ENCODE data around the gene TMEM131L.

TMEM131L gene

GRCh38 chr4:153517159-153517558 lies 51.0 kb downstream of the TMEM131L start:
- Histone ChIP-seq H3K27ac (ENCODE audit: low read depth, low read length) (no peak overlapping the region), H3K36me3 (ENCODE audit: control insufficient read depth, insufficient read depth, low read length) (no peaks in the 10 kb centered on the region), H3K9ac (ENCODE audit: low read length) (no peak overlapping the region), H3K4me1 (ENCODE audit: control insufficient read depth, insufficient read depth, low read length) (peaks cover 2% of the 10 kb centered on the region), H3K27me3 (ENCODE audit: control insufficient read depth, insufficient read depth, low read length) (no peaks in the 10 kb centered on the region), H3K4me3 (ENCODE audit: low read length) (no peak overlapping the region)

DNA sequence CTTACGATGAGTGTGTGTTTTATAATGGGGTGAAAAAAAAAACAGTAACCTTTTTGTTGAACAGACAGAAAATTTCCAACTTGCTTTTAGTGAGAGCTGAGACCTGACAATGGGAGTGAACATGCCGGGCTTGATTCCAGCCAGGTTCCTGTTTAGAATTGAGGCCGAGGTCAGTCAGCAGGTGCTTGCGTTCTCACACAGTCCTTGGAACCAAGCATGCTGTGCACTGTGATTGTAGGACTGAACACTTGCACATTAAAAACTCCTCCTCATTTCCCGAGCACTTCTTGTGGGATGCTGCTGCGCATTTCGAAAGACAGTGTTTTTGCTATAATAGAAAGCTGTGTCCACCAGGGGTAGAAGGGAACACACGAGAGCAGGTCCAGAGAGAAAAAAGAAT lies 51.8 kb downstream of the TMEM131L start:
- Histone ChIP-seq H3K27me3 (ENCODE audit: control insufficient read depth, insufficient read depth, low read length) (no peaks in the 10 kb centered on the region), H3K4me1 (ENCODE audit: control insufficient read depth, insufficient read depth, low read length) (no peaks in the 10 kb centered on the region), H3K9ac (ENCODE audit: low read length) (no peak overlapping the region), H3K4me3 (ENCODE audit: low read length) (no peak overlapping the region), H3K36me3 (ENCODE audit: control insufficient read depth, insufficient read depth, low read length) (no peaks in the 10 kb centered on the region), H3K27ac (ENCODE audit: low read depth, low read length) (no peak overlapping the region)

DNA sequence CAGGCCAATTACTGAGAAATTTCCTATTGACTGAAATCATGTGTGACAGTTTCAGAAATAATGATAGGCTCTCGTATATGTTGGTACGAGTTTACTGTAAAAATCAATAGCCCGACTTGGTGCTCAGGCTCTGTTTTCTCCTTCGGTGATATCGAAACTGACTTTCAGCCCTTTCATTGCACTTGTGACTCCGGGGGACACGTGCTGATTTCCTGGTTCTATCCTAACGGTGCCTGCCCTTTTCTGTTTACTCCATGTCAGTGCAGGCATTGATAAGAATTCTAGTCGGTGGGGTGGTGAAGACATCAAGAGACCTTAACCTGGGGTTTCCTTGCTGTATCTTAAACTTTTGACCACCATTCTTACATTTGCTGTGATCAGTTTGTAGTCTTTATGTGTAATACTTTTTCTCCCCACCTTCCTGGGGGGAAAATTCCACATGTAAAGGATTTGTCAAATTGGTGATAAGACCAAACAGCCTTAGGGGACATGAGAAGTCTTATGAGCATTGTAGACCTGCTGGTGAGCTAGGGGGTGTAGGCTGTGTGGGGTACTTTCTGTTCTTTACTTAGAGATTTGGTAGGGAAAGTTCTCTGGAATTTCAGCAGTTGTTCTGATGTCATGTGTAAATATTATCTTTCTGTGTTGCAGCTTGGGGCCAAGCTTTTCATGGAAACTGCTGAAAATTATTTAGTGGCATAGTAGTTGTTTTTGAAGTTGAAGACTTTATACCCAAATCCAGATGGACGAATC lies 52.7 kb downstream of the TMEM131L start:
- no peak overlapping the region for H3K27ac ChIP-seq (ENCODE audit: low read depth, low read length)
- no peaks in the 10 kb centered on the region for H3K4me1 ChIP-seq (ENCODE audit: control insufficient read depth, insufficient read depth, low read length)
- H3K36me3 ChIP-seq (ENCODE audit: control insufficient read depth, insufficient read depth, low read length): no peaks in the 10 kb centered on the region
- H3K9ac ChIP-seq (ENCODE audit: low read length): no peak overlapping the region
- no peak overlapping the region for H3K4me3 ChIP-seq (ENCODE audit: low read length)
- H3K27me3 ChIP-seq (ENCODE audit: control insufficient read depth, insufficient read depth, low read length): no peaks in the 10 kb centered on the region

GRCh38 chr4:153519687-153520086 lies 53.5 kb downstream of the TMEM131L start:
- no peak overlapping the region for H3K9ac ChIP-seq (ENCODE audit: low read length)
- no peaks in the 10 kb centered on the region for H3K36me3 ChIP-seq (ENCODE audit: control insufficient read depth, insufficient read depth, low read length)
- no peak overlapping the region for H3K4me3 ChIP-seq (ENCODE audit: low read length)
- no peak overlapping the region for H3K27ac ChIP-seq (ENCODE audit: low read depth, low read length)
- H3K4me1 ChIP-seq (ENCODE audit: control insufficient read depth, insufficient read depth, low read length): no peaks in the 10 kb centered on the region
- H3K27me3 ChIP-seq (ENCODE audit: control insufficient read depth, insufficient read depth, low read length): no peaks in the 10 kb centered on the region

- Histone ChIP-seq H3K27ac (ENCODE audit: low read depth, low read length) (no peak overlapping the region), H3K9ac (ENCODE audit: low read length) (no peak overlapping the region)
These were observed 54.1 kb downstream of the TMEM131L start for GRCh38 chr4:153520227-153520626.

DNA sequence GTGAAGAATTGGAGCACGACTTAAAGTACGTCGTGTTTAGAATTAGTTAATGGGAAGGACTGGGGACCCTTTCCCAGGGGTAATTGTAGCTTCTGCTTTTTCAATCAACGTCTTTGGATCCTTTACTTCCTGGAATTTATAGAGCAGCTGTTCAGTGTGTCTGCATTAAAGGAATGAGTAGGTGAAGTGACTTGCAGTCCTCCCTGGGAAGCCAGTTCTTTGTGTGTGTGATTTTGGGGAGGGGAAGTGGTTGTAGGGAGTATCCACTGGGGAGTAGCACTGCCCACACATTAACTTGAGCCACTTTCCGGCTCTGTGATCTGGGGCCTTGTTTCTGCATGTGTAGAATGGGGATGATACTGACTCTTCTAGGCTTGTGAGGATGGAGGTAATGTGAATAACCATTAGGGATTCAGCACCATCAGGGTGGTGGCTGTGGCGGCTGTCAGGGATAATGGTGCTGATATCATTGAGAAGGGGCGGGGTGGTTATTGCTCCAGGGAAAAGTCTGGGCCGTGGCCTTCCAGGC lies 54.7 kb downstream of the TMEM131L start:
- H3K27me3 ChIP-seq (ENCODE audit: control insufficient read depth, insufficient read depth, low read length): no peaks in the 10 kb centered on the region
- H3K4me1 ChIP-seq (ENCODE audit: control insufficient read depth, insufficient read depth, low read length): no peaks in the 10 kb centered on the region
- no peak overlapping the region for H3K9ac ChIP-seq (ENCODE audit: low read length)
- no peaks in the 10 kb centered on the region for H3K36me3 ChIP-seq (ENCODE audit: control insufficient read depth, insufficient read depth, low read length)
- H3K4me3 ChIP-seq (ENCODE audit: low read length): no peak overlapping the region
- no peak overlapping the region for H3K27ac ChIP-seq (ENCODE audit: low read depth, low read length)

More at GRCh38 chr4:153520227-153520626, 54.1 kb downstream of the TMEM131L start:
- H3K27me3 ChIP-seq (ENCODE audit: control insufficient read depth, insufficient read depth, low read length): no peaks in the 10 kb centered on the region
- no peaks in the 10 kb centered on the region for H3K36me3 ChIP-seq (ENCODE audit: control insufficient read depth, insufficient read depth, low read length)
- H3K4me3 ChIP-seq (ENCODE audit: low read length): no peak overlapping the region
- no peaks in the 10 kb centered on the region for H3K4me1 ChIP-seq (ENCODE audit: control insufficient read depth, insufficient read depth, low read length)

- Histone ChIP-seq H3K27me3 (ENCODE audit: control insufficient read depth, insufficient read depth, low read length) (no peaks in the 10 kb centered on the region), H3K36me3 (ENCODE audit: control insufficient read depth, insufficient read depth, low read length) (no peaks in the 10 kb centered on the region), H3K27ac (ENCODE audit: low read depth, low read length) (no peak overlapping the region), H3K4me3 (ENCODE audit: low read length) (no peak overlapping the region), H3K4me1 (ENCODE audit: control insufficient read depth, insufficient read depth, low read length) (no peaks in the 10 kb centered on the region), H3K9ac (ENCODE audit: low read length) (no peak overlapping the region)
These were observed 55.3 kb downstream of the TMEM131L start for GRCh38 chr4:153521478-153521877.

DNA sequence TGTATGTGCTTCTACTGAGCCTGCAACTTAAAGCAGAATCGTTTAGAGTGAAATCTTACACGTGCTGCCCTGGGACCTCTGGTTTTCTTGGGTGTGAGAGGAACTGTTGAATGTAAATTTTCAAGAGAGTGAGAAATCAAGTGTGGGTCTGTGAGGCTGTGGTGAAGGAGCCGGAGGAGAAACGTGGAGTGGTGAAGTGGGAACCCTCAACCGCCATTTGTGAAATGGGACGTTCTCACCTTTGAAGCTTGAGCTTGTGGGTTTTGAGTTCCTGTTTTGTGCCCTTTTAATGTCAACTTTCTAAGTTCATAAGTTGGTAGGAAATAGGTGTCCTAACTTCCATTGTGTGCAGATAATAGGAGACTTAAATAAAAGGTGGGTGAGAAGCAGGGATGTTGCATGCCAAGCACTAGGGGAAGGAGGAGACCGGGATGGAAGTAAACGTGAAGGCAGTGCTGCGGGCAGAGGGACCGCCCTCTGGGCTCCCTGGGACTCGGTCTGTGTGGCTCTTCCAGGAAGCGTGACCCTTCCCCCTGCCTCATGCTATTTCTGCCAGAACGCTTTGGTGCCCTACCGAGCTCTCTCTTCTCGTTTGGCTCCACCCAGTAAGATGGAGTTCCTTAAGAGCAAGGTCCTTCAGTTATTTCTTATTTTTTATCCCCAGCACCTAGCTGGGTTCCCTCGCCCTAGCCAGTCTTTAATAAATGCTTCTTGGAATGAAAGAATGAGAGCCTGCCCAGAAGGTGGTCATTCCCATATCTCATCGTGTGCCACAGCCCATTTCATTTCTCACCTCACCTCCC lies 56.0 kb downstream of the TMEM131L start:
- Histone ChIP-seq H3K36me3 (ENCODE audit: control insufficient read depth, insufficient read depth, low read length) (no peaks in the 10 kb centered on the region), H3K4me1 (ENCODE audit: control insufficient read depth, insufficient read depth, low read length) (no peaks in the 10 kb centered on the region), H3K4me3 (ENCODE audit: low read length) (no peak overlapping the region), H3K27me3 (ENCODE audit: control insufficient read depth, insufficient read depth, low read length) (no peaks in the 10 kb centered on the region), H3K27ac (ENCODE audit: low read depth, low read length) (no peak overlapping the region), H3K9ac (ENCODE audit: low read length) (no peak overlapping the region)

DNA sequence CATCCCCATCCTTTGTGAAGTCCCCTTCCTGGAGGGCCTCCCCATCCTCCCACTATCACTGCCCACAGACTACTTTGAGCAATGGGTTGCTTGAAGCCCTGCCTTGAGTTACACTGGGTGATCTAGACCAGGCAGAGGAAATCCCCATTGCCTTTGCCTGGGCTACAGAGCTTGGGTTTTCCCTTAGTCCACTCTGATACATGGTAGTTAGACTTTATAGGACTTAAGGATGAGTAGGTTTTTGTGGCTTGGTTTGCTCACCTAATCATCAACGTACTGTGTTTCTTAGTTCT lies 56.6 kb downstream of the TMEM131L start:
- no peak overlapping the region for H3K27ac ChIP-seq (ENCODE audit: low read depth, low read length)
- no peaks in the 10 kb centered on the region for H3K4me1 ChIP-seq (ENCODE audit: control insufficient read depth, insufficient read depth, low read length)
- H3K9ac ChIP-seq (ENCODE audit: low read length): no peak overlapping the region

DNA sequence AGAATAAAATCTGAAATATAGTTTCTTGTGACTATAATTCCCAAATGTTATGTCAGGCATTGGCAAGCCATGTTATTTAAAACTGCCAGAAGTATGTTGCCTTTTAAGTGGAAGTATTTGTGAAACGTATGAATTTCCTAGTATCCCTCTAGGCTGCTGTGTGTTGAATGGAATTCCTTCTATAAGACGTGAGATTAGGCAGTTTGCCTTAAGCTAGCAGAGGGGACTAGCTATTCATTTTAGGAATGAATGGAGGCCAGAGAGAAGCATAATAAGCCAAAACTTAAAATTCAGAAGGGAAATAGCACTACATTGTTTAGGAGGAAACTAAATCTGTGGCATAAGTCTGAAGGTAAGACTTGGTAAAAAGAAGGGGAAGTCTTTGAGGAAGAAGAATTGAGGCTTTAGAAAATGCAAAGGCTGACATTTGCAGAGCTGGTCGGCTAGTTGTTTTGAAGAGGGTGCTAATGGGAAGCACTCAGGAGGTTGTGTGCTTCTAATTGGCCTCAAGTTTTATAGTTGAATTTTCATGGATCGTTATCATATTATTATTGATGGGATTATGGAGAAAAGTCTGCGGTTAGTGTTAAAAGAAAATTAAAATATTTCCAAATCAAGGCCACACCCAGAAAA lies 57.1 kb downstream of the TMEM131L start:
- no peak overlapping the region for H3K9ac ChIP-seq (ENCODE audit: low read length)
- no peak overlapping the region for H3K4me3 ChIP-seq (ENCODE audit: low read length)
- no peak overlapping the region for H3K27ac ChIP-seq (ENCODE audit: low read depth, low read length)
- H3K4me1 ChIP-seq (ENCODE audit: control insufficient read depth, insufficient read depth, low read length): no peaks in the 10 kb centered on the region
- no peaks in the 10 kb centered on the region for H3K36me3 ChIP-seq (ENCODE audit: control insufficient read depth, insufficient read depth, low read length)
- no peaks in the 10 kb centered on the region for H3K27me3 ChIP-seq (ENCODE audit: control insufficient read depth, insufficient read depth, low read length)

More for the DNA sequence above, 56.6 kb downstream of the TMEM131L start:
- no peaks in the 10 kb centered on the region for H3K36me3 ChIP-seq (ENCODE audit: control insufficient read depth, insufficient read depth, low read length)
- no peaks in the 10 kb centered on the region for H3K27me3 ChIP-seq (ENCODE audit: control insufficient read depth, insufficient read depth, low read length)
- H3K4me3 ChIP-seq (ENCODE audit: low read length): no peak overlapping the region

DNA sequence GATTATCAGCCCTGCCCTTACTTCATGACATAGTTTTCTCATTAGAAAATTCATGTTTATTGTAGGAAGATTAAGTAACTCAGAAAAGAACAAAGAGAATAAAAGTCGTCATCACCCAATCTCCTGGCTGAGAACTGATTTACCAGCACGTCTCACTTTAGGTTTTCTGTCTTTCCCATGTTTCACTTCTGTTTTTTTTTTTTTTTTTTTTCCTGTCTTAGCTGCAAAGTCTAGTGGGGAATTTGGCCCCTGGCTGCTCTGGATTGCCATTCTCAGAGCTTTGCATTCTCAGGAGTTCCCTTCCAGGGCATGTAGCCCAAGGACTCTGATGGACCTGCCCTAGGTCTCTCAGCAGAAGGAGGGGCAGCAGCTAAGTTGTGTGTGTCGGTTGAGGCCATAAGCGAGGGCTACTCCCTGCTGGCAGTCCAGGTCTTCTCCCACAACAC lies 57.8 kb downstream of the TMEM131L start:
- Histone ChIP-seq H3K27ac (ENCODE audit: low read depth, low read length) (no peak overlapping the region), H3K4me1 (ENCODE audit: control insufficient read depth, insufficient read depth, low read length) (no peaks in the 10 kb centered on the region), H3K9ac (ENCODE audit: low read length) (no peak overlapping the region)

GRCh38 chr4:153524682-153525081 lies 58.5 kb downstream of the TMEM131L start:
- Histone ChIP-seq H3K36me3 (ENCODE audit: control insufficient read depth, insufficient read depth, low read length) (no peaks in the 10 kb centered on the region), H3K4me3 (ENCODE audit: low read length) (no peak overlapping the region), H3K4me1 (ENCODE audit: control insufficient read depth, insufficient read depth, low read length) (no peaks in the 10 kb centered on the region), H3K27ac (ENCODE audit: low read depth, low read length) (no peak overlapping the region), H3K9ac (ENCODE audit: low read length) (no peak overlapping the region), H3K27me3 (ENCODE audit: control insufficient read depth, insufficient read depth, low read length) (no peaks in the 10 kb centered on the region)

More for the DNA sequence above, 57.8 kb downstream of the TMEM131L start:
- no peak overlapping the region for H3K4me3 ChIP-seq (ENCODE audit: low read length)
- no peaks in the 10 kb centered on the region for H3K36me3 ChIP-seq (ENCODE audit: control insufficient read depth, insufficient read depth, low read length)
- no peaks in the 10 kb centered on the region for H3K27me3 ChIP-seq (ENCODE audit: control insufficient read depth, insufficient read depth, low read length)

All from rectal smooth muscle tissue (tissue), 1 donor.